ENCODE results near the gene CD63.

The CD63 gene

DNA sequence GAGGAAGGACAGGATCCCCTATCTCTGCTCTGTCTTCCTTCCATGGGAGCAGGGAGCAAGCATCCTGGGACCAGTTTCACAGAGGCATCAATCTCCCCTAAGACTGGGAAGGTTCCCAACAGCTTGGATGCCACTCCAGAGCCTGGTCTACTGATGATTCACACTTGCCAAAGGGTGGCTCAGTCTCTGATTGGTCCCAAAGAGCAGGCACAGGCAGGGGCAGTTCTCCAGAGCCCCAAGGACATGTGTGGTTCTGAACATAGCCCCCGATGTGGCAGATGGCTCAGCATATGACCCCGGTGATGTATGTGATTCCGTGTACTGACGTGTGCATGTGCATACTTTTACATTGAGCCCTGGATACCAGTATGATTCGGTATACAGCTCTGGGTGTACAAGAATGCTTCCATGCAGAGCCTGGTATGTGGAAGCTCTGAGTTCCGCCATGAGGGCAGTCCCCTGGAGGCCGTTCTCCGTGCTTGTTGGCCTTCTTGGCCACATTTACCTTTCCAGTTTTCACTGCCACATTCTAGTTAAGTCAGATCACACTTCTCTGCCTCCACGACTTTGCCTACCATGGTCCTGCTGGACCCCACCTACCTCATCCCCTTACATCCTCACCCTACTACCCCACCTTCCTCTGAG is 42.3 kb downstream of the CD63 start:
- no peak for DNase-seq (ENCODE audit: low read depth)

DNA sequence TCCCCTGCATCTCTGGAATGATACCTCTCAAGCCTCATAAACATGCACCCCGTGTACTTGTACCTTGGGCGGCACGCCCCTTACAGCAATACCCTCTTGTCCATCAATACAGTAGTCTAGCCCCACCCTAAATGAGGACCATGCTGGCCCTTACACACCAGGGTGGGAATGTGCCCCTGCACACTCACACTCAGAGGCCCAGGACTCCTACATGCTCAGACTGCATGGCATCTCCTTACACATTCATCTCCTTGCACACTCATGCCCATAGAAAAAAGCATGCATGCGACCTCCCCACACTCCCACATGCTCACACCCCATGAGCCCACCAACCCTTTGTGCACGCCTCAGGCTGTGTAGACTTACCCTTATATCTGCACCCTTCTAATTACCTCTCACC is 43.1 kb downstream of the CD63 start:
- no peak for DNase-seq (ENCODE audit: low read depth)

DNA sequence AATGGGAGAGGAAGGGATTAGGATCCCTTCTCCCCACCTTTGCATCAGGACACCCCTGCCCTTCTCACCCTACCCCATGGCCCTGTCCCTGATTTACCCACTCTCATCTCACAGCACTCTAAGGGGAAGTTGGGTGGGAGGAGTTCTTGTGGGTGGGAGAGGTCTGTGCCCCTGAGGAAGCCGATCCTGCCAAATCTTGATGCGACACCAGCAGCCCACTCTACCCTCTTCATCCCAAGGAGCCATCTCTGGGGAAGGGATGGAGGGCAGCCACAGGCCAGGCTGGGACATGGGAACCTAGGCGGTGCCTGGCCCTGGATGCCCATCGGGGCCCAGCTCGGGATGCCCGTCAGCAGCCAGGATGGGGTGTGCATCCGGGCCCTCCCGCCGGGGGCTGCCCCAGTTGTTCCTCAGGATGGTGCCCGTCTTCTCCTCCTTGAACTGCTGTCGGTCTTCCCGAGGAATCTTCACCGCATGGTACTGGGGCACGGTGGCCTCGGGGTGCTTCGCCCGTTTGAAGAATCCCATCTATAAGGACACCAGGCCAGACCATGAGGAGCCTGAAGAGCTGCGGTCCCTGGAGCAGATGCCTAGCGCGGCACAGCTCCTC is 43.9 kb downstream of the CD63 start:
- DNase-seq (ENCODE audit: low read depth) = no peak

DNA sequence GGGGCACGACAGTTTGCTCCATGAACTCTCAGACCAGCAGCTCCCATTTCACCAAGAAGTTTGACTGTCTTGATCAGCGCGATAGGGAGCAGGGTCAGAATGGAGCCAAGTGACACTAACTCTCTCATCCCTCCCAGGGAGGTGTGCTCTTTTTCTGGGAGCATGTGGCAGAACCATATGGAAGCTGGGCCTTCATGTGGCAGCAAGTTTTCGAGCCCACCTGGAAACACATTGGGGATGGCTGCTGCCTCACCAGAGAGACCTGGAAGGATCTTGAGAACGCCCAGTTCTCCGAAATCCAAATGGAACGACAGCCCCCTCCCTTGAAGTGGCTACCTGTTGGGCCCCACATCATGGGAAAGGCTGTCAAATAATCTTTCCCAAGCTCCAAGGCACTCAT is 45.1 kb downstream of the CD63 start:
- no peak for DNase-seq (ENCODE audit: low read depth)

DNA sequence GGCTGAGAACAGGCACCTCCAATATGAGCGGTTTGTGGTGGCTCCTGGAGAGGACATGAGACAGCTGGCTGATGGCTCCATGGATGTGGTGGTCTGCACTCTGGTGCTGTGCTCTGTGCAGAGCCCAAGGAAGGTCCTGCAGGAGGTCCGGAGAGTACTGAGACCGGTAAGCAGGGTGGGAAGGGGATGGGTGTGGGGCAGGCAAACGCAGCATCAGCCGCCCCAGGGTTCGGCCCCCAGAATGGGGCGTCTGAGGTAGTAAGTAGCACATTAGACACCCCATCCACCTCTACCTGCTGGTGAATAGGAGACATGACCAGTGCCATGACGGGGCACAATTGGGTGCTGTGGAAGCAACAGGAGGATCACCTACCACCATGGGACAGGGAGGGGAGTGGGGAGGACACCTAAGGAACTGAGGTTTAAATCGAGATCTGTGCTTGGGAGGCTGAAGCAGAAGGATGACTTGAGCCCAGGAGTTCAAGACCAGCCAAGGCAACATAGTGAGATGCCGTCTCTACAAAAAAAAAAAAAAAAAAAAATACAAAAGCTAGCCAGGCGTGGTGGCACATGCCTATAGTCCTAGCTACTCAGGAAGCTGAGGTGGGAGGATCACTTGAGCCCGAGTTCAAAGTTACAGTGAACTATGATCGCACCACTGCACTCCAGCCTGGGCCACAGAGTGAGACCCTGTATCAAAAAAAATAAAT is 46.6 kb downstream of the CD63 start:
- no peak for DNase-seq (ENCODE audit: low read depth)

DNA sequence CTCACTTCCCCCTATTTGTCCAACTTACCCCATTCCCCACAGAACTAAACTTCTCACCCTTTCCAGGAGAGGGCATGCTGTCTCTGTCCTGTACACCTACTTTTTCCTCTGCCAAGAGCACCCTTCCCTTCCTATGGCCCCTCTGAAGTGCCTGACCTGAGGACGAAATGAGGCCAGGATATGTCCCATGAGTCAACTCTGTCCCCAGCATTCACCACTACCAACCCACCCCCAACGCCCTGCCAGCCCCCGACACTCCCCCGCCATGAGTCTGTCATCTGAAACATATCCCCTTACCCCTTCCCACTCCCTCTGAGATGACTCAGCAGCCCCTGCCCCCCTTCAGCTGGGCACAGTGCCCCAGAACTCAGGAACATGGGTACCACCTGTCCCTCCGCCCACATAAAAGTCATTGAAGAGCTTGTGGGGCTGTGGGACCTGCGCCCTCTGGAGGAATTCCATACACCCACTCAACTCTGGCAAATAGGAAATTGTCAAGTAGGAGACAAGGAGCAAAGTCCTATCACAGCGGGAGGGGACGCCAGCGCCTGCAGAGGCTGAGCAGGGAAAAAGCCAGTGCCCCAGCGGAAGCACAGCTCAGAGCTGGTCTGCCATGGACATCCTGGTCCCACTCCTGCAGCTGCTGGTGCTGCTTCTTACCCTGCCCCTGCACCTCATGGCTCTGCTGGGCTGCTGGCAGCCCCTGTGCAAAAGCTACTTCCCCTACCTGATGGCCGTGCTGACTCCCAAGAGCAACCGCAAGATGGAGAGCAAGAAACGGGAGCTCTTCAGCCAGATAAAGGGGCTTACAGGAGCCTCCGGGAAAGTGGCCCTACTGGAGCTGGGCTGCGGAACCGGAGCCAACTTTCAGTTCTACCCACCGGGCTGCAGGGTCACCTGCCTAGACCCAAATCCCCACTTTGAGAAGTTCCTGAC is 47.4 kb downstream of the CD63 start:
- DNase-seq (ENCODE audit: low read depth) = no peak

DNA sequence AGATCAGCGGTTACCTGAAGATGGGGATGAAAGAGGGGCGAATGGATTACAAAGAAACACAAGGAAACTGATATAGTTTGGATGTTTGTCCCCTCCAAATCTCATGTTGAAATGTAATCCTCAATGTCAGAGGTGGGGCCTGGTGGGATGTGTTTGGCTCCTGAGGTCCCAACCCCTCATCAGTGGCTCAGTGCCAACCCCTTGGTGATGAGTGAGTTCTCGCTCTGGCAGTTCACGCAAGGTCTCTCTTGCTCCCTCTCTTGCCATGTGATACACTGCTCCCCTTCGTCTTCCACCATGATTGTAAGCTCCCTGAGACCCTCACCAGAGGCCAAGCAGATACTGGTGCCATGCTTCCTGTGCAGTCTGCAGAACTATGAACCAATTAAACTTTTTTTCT is 49.1 kb downstream of the CD63 start:
- DNase-seq (ENCODE audit: low read depth) = no peak

DNA sequence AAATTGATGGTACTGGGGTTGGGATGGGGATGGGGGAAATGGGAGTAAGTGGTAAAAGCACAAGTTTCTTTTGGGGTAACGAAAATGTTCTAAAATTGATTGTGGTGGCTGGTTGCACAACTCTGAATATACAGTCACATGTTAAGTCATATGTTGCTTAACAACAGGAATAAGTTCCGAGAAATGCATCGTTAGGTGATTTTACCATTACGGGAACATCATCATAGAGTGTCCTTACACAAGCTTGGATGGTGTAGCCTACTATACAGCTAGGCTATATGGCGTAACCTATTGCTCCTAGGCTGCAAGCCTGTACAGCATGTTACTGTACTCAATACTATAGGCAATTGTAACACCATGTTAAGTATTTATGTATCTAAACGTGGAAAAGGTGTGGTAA is 52.1 kb downstream of the CD63 start:
- DNase-seq (ENCODE audit: low read depth) = no peak

DNA sequence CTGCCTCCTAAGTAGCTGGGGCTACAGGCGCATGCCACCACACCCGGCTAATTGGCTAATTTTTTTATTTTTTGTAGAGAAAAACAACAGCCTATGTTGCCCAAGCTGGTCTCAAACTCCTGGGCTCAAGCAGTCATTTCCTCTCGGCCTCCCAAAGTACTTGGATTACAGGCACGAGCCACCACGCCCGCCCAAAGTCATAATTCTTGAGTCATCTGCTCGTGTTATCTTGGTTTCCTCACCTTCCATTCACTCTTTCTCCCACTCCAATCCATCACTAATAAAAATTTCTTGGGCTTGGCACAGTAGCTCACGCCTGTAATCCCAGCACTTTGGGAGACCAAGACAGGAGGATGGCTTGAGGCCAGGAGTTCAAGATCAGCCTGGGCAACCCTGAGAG is 53.1 kb downstream of the CD63 start:
- no peak for DNase-seq (ENCODE audit: low read depth)

All from activated gamma-delta T cell treated with anti-CD3 and anti-CD28 coated beads, Interleukin-2, amount 50 U/mL, for 16 hours (primary cell).